Endothelial cell of umbilical vein (primary cell): ENCODE results near the gene ING1. TPM values are rescaled to one million over a fixed set of nuclear protein-coding genes. Genes with fewer than 3 reads are reported as not detected.

Experiments
- Bru-seq: library from RNA; stranded (reverse); fragments of 400-500 nt; gene quantifications from one replicate; lab custom pipeline; 2021; lab: Mats Ljungman, UMichigan
- BruChase-seq, 2 experiments: library from RNA; stranded (reverse); fragments of 400-500 nt; gene quantifications; one replicate each; lab custom pipeline; 2021; lab: Mats Ljungman, UMichigan
- BruUV-seq: library from RNA; stranded (reverse); fragments of 400-500 nt; replicated peaks from 2 replicates; lab custom pipeline; 2021; lab: Mats Ljungman, UMichigan
- CTCF ChIA-PET: fragments of 300-600, 350-600 bp; sonication (Branson Sonifier 250); formaldehyde crosslinking; loops from one replicate; lab custom pipeline; 2021; ENCODE audit warnings: antibody characterized with exemption, inconsistent platforms; lab: Charles Lee
- POLR2A ChIA-PET: fragments of 300-600, 350-600 bp; sonication (Branson Sonifier 250); formaldehyde crosslinking; loops from one replicate; lab custom pipeline; 2021; ENCODE audit warnings: antibody characterized with exemption, inconsistent platforms; lab: Charles Lee
- DNase-seq: peaks from one replicate; pipeline ENCODE4 v3.0.0-alpha.2; 2011; ENCODE audit warnings: low read depth, low spot score
- FAIRE-seq: peaks from 2 replicates; lab custom pipeline; 2011; peaks lifted over from hg19 to GRCh38; lab: Jason Lieb, UNC
- H2AFZ ChIP-seq: 2 replicates; pipeline ENCODE4 v1.6.0; 2012; ENCODE audit warnings: low read depth, low read length, control low read depth, inconsistent platforms
- H3K27ac ChIP-seq: 2 replicates; pipeline ENCODE4 v1.5.1; 2011; ENCODE audit warnings: low read depth, mild to moderate bottlenecking, control low read depth, low read length, moderate library complexity; ENCODE audit not compliant: insufficient read depth
- H3K27me3 ChIP-seq, 2 experiments: 2 replicates each; pipeline versions ENCODE4 v1.6.0 to v1.6.1; 2011; ENCODE audit warnings: low read length in 2 of 2, mixed read lengths in 1 of 2; ENCODE audit not compliant: control insufficient read depth in 2 of 2, insufficient read depth in 2 of 2
- H3K36me3 ChIP-seq, 2 experiments: 2 replicates in 1 of 2; 3 replicates in 1 of 2; pipeline ENCODE4 v1.5.1; 2011; ENCODE audit warnings: low read length in 2 of 2, mild to moderate bottlenecking in 1 of 2, moderate library complexity in 1 of 2; ENCODE audit not compliant: control insufficient read depth in 2 of 2, insufficient read depth in 2 of 2; ENCODE audit errors: extremely low read depth in 1 of 2
- H3K4me1 ChIP-seq: 3 replicates; pipeline ENCODE4 v1.5.1; 2011; ENCODE audit warnings: mild to moderate bottlenecking, low read length; ENCODE audit not compliant: control insufficient read depth, insufficient read depth; ENCODE audit errors: extremely low read depth
- H3K4me2 ChIP-seq: 2 replicates; pipeline ENCODE4 v1.6.1; 2011; ENCODE audit warnings: low read length, control low read depth, mixed read lengths; ENCODE audit not compliant: insufficient read depth
- H3K4me3 ChIP-seq, 3 experiments: fragments of 200-600 bp in 1 of 3; sonication (generic), shearing (Covaris generic) in 1 of 3; replicated peaks in 1 of 3; 2 replicates each; pipeline ENCODE4 v1.5.1; 2011 to 2016; ENCODE audit warnings: control low read depth in 3 of 3, low read length in 3 of 3, mild to moderate bottlenecking in 2 of 3, inconsistent platforms in 1 of 3, low read depth in 1 of 3, moderate library complexity in 1 of 3; ENCODE audit not compliant: insufficient read depth in 1 of 3
- H3K79me2 ChIP-seq: 2 replicates; pipeline ENCODE4 v1.6.0; 2012; ENCODE audit warnings: low read length, inconsistent platforms; ENCODE audit not compliant: control insufficient read depth, insufficient read depth
- H3K9ac ChIP-seq: replicated peaks from 2 replicates; pipeline ENCODE3; 2011; ENCODE audit warnings: low read length, control low read depth; ENCODE audit not compliant: insufficient read depth; ENCODE audit errors: extremely low read depth
- H3K9me1 ChIP-seq: replicated peaks from 3 replicates; pipeline ENCODE4 v1.6.0; 2011; ENCODE audit warnings: mild to moderate bottlenecking, low read length; ENCODE audit not compliant: control insufficient read depth, insufficient read depth; ENCODE audit errors: extremely low read depth
- H3K9me3 ChIP-seq: replicated peaks from 2 replicates; pipeline ENCODE4 v1.5.1; 2012; ENCODE audit warnings: low read length, inconsistent platforms; ENCODE audit not compliant: control insufficient read depth, insufficient read depth
- H4K20me1 ChIP-seq: replicated peaks from 2 replicates; pipeline ENCODE3; 2011; ENCODE audit warnings: mild to moderate bottlenecking, low read length; ENCODE audit not compliant: control insufficient read depth, insufficient read depth; ENCODE audit errors: extremely low read depth
- CTCF ChIP-seq, 2 donors: IDR thresholded peaks; 1 replicate in 1 of 2; 2 replicates in 1 of 2; pipeline ENCODE4 v1.5.1; 2011; ENCODE audit warnings: low read length in 2 of 2, mild to moderate bottlenecking in 2 of 2, moderate library complexity in 2 of 2, control low read depth in 1 of 2, inconsistent platforms in 1 of 2, low read depth in 1 of 2; ENCODE audit not compliant: insufficient read depth in 1 of 2; ENCODE audit errors: extremely low read depth in 1 of 2
- EZH2 ChIP-seq: IDR thresholded peaks from 2 replicates; pipeline ENCODE4 v1.6.1; 2012; ENCODE audit warnings: borderline replicate concordance, low read depth, mild to moderate bottlenecking, moderate library complexity, low read length, inconsistent platforms; ENCODE audit not compliant: severe bottlenecking
- FOS ChIP-seq: IDR thresholded peaks from 2 replicates; pipeline ENCODE4 v1.6.1; 2011; ENCODE audit warnings: mild to moderate bottlenecking, low read length, moderate library complexity, borderline replicate concordance; ENCODE audit not compliant: insufficient read depth
- JUN ChIP-seq: IDR thresholded peaks from 2 replicates; pipeline ENCODE4 v1.6.1; 2011; ENCODE audit warnings: borderline replicate concordance, low read depth; ENCODE audit not compliant: insufficient read length, insufficient read depth
- MAX ChIP-seq: IDR thresholded peaks from 2 replicates; pipeline ENCODE4 v1.6.1; 2011; ENCODE audit not compliant: insufficient read depth, insufficient read length
- MYC ChIP-seq: IDR thresholded peaks from one replicate; pipeline ENCODE4 v1.6.1; 2011; ENCODE audit warnings: mild to moderate bottlenecking, low read depth, low read length
- dilution Hi-C: fragments of 300-500 bp; cut with MboI; formaldehyde crosslinking; loops from one replicate; pipeline ENCODE4 v1.15.0; 2019; ENCODE audit warnings: low sequenced_read_pairs; ENCODE audit not compliant: extremely low pct_ligation_motif_present
- intact Hi-C: fragments of 100-400 bp; cut with micrococcal nuclease; formaldehyde crosslinking; loops from one replicate; pipeline ENCODE4 v1.10.0; 2022
- long read RNA-seq: library from polyadenylated mRNA; stranded (forward); transcript quantifications from one replicate; pipeline ENCODE4 v2.0.0, GENCODE V29; 2021
- polyA minus RNA-seq, 3 experiments: library from RNA; depleted of rRNA, polyadenylated mRNA; stranded (reverse); fragments of >200 nt; gene quantifications; 1 replicate in 1 of 3; 2 replicates in 2 of 3; pipeline ENCODE4 v1.2.3, GENCODE V29; 2011
- polyA plus RNA-seq, 4 experiments: library from polyadenylated mRNA; depleted of rRNA in 3 of 4; stranded (reverse) in 3 of 4; unstranded in 1 of 4; fragments of >200 nt; gene quantifications; 2 replicates each; pipeline versions ENCODE4 v1.2.1 to v1.2.3, GENCODE V29; 2011 to 2012; ENCODE audit warnings: missing spikeins in 1 of 4
- total RNA-seq: library from RNA; stranded (reverse); gene quantifications from 2 replicates; pipeline ENCODE4 v1.2.3, GENCODE V29; 2021

ING1 gene
- total RNA-seq (10.3 and 10.4 TPM in 2 replicates), polyA plus RNA-seq (10.4 and 10.9 TPM in 2 replicates), polyA minus RNA-seq (6.3 and 11.7 TPM in 2 replicates), Bru-seq, nascent RNA (percentile 63 among the genes with signal in this experiment), BruChase-seq, experiment 1, labeled RNA remaining after a 6-hour chase (percentile 59 among the genes with signal in this experiment), BruChase-seq, experiment 2, labeled RNA remaining after a 2-hour chase (percentile 71 among the genes with signal in this experiment)
- 13.7 and 15.1 TPM in 2 replicates for polyA plus RNA-seq (2011; cell fraction: cytosol; rRNA removed)
- polyA plus RNA-seq (2011; cell fraction: nucleus; rRNA removed): 10.0 and 13.3 TPM in 2 replicates
- 7.7 and 10.8 TPM in 2 replicates for polyA plus RNA-seq (2012)
- polyA minus RNA-seq (2011; cell fraction: cytosol; rRNA and poly(A)+ RNA removed): 24.3 TPM
- 4.2 and 11.5 TPM in 2 replicates for polyA minus RNA-seq (2011; cell fraction: nucleus; rRNA and poly(A)+ RNA removed)
- long read RNA-seq, full-length matches to known transcripts: 35 of 48 reads
- long read RNA-seq, partial matches to known transcripts: 0 of 48 reads
- long read RNA-seq, other reads (novel, unspliced or antisense): 13 of 48 reads

- DNase-seq (no peak), FAIRE-seq (peak; percentile 62)
- intact Hi-C loops (loop anchor here (2.0 to 10.0 kb wide), 4 partner anchors 33 to 461 kb away; no protein-coding TSS in a partner anchor), dilution Hi-C loops (no loop called here)
- Histone ChIP-seq H3K4me2 (peak within 1 kb of the TSS; percentile 77), H3K27me3 (no peaks in the 10 kb centered on the region), H3K79me2 (peaks cover 38% of the 10 kb centered on the region), H3K4me1 (peaks cover 18% of the 10 kb centered on the region), H3K4me3 (peak within 1 kb of the TSS; percentile 87 to 91 (median 87)), H3K9me3 (no peaks in the 10 kb centered on the region), H2AFZ (peak within 1 kb of the TSS; percentile 59), H3K27ac (peak within 1 kb of the TSS; percentile 90), H4K20me1 (no peaks in the 10 kb centered on the region), H3K9ac (peak within 1 kb of the TSS; percentile 99), H3K36me3 (no peaks in the 10 kb centered on the region), H3K9me1 (no peaks in the 10 kb centered on the region)
- ChIA-PET POLR2A (no interaction called here), CTCF (no interaction called here)
- BruUV-seq: no TSS peak
- TF ChIP-seq JUN: no peak
- TF ChIP-seq CTCF (IDR thresholded peaks at IDR 0.05; ENCODE audit: extremely low read depth in 1 of 2, insufficient read depth in 1 of 2, low read depth in 1 of 2, low read length in 2 of 2): no peak
- TF ChIP-seq MYC: no peak
- TF ChIP-seq EZH2: no peak
- no peak for TF ChIP-seq FOS
- no peak for TF ChIP-seq MAX
These were observed at the start of gene ING1 for GRCh38 chr13:110713642-110713952. ING1 (plus strand) TSS chr13:110713700; CDS start chr13:110714150, 450 bp downstream.
